Activated T-cell treated with anti-CD3 and anti-CD28 coated beads, Interleukin-2, amount 50 U/mL, for 72 hours (primary cell): ENCODE results near the gene OSER1. TPM values are rescaled to one million over a fixed set of nuclear protein-coding genes. Genes with fewer than 3 reads are reported as not detected.
"Not testable (repeated sequence)": the region's sequence is repeated elsewhere in the genome, so short reads cannot be mapped to it uniquely, and the experiment has no call there.

Source experiments
- ATAC-seq, 2 donors: fragments of 150-1000 bp; cut with Tn5 transposase; replicated peaks in 1 of 2; 2 replicates each; pipeline ENCODE4 v1.10.0; 2021; ENCODE audit warnings: moderate library complexity in 2 of 2, mild to moderate bottlenecking in 1 of 2
- DNase-seq, 2 donors: peaks; one replicate each; pipeline ENCODE4 v3.0.0; 2021 to 2022; ENCODE audit warnings: mixed read lengths in 1 of 2
- H3K27ac Mint-ChIP-seq: one replicate; pipeline ENCODE4 v1.8.0; 2022; ENCODE audit warnings: mild to moderate bottlenecking, moderate library complexity, mixed read lengths
- H3K27me3 Mint-ChIP-seq: one replicate; pipeline ENCODE4 v1.8.0; 2022; ENCODE audit warnings: low read depth, mixed read lengths
- H3K36me3 Mint-ChIP-seq, 2 donors: one replicate each; pipeline ENCODE4 v1.8.0; 2022; ENCODE audit warnings: mixed read lengths in 2 of 2, mild to moderate bottlenecking in 1 of 2; ENCODE audit not compliant: insufficient read depth in 2 of 2
- H3K4me1 Mint-ChIP-seq: one replicate; pipeline ENCODE4 v1.8.0; 2022; ENCODE audit warnings: low read depth, mixed read lengths
- H3K4me3 Mint-ChIP-seq, 2 donors: one replicate each; pipeline ENCODE4 v1.8.0; 2022; ENCODE audit warnings: mild to moderate bottlenecking in 2 of 2, mixed read lengths in 2 of 2, moderate library complexity in 2 of 2
- H3K9me3 Mint-ChIP-seq, 2 donors: one replicate each; pipeline ENCODE4 v1.8.0; 2022; ENCODE audit warnings: mixed read lengths in 2 of 2
- total RNA-seq, 2 donors: library from RNA; stranded (reverse); gene quantifications; one replicate each; pipeline ENCODE4 v1.2.3, GENCODE V29; 2022

Gene OSER1
- total RNA-seq, 2 donors from 2014 or later = 47.1 to 47.5 TPM

DNA sequence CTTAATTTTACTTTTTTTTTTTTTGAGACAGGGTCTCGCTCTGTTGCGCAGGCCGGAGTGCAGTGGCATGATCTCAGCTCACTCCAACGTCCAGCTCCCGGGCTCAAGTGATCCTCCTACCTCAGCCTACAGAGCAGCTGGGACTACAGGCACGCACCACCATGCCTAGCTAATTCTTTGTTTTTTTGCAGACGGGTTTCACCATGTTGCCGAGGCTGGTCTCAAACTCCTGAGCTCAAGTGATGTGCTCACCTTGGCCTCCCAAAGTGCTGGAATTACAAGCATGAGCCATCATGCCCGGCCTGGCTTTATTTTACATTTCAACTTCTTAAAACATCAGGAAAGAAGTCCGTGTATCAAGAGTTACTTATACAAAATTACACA lies 5.7 kb downstream of the OSER1 start:
- no peaks in the 10 kb centered on the region for H3K9me3 Mint-ChIP-seq
- peaks cover 5 to 20% of the 10 kb centered on the region in 2 donors for H3K36me3 Mint-ChIP-seq
- no peaks in the 10 kb centered on the region for H3K27me3 Mint-ChIP-seq
- DNase-seq = no peak
- no peak for ATAC-seq
- no peak overlapping the region for H3K4me3 Mint-ChIP-seq
- H3K4me1 Mint-ChIP-seq = peaks cover 52% of the 10 kb centered on the region
- no peak overlapping the region for H3K27ac Mint-ChIP-seq

DNA sequence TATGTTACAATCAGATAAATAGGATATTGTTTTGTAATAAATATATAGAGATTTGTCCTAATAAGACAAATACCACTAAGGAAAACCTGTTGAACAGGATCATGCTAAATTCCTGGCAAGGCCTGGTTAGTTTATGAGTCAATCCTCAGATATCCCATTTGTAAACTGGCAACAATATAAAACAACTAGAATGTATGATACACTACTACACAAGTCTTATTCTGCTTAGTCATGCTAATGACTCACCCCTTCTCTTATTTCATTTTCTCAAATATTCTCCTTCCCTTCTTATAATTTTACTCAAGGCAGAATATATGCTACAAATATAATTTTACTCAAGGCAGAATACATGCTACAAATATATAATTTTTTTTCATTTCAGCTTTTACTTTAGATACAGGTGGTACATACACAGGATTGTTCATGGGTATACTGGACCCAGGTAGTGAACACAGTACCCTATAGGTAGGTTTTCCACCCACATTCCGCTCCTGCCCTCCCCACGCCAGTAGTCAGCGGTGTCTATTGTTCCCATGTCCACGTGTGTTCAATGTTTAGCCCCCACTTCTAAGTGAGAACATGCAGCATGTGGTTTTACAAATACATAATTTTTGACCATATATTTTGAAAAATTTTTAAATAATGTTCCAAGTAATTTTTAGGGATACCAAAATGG lies 6.3 kb downstream of the OSER1 start:
- ATAC-seq = peak; percentile 44 to 66
- no peaks in the 10 kb centered on the region for H3K9me3 Mint-ChIP-seq
- no peaks in the 10 kb centered on the region for H3K27me3 Mint-ChIP-seq
- peak overlapping the region; percentile 70 for H3K27ac Mint-ChIP-seq
- peaks cover 52% of the 10 kb centered on the region for H3K4me1 Mint-ChIP-seq
- DNase-seq = no peak
- peaks cover 4 to 21% of the 10 kb centered on the region in 2 donors for H3K36me3 Mint-ChIP-seq
- no peak overlapping the region for H3K4me3 Mint-ChIP-seq

DNA sequence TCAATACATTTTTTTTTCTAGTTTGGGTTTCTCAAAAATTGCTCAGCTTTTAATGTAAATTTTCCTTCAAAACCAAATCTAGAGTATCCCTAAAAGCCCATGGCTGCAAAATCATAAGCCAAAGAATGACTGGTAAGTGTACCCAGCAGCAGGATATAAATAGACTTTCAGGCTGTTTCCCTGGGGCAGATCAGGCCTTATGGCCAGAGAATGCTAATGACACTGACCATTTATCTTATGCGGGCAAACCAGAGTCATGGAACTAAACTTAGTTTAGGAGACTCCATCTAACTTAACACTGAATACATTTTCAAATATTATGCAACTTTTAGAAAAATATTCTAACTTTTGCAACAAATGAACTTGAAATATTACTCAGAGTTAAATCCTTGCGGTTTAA lies 7.4 kb downstream of the OSER1 start:
- Mint-ChIP-seq H3K27me3 (no peaks in the 10 kb centered on the region), H3K4me1 (peaks cover 48% of the 10 kb centered on the region), H3K36me3 (peaks cover 5 to 24% of the 10 kb centered on the region in 2 donors), H3K9me3 (no peaks in the 10 kb centered on the region), H3K27ac (no peak overlapping the region), H3K4me3 (no peak overlapping the region)
- no peak for ATAC-seq
- DNase-seq = no peak

DNA sequence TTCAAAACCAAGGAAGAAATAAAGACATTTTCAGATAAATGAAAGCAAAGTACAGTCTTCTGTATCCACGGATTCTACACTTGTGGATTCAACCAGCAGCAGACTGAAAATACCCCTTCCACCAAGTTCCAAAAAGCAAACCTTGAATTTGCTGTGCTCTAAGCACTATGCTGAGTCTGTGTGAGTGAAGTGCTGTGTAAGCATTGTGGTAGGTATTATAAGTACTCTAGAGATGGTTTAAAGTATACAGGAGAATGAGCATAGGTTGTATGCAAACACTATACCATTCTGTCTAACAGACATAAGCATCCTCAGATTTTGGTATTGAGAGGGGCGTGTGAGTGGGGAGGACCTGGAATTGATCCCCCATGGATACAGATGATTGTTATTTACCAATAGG lies 9.6 kb downstream of the OSER1 start:
- Mint-ChIP-seq H3K27ac (no peak overlapping the region), H3K4me1 (peaks cover 28% of the 10 kb centered on the region), H3K27me3 (no peaks in the 10 kb centered on the region), H3K9me3 (no peaks in the 10 kb centered on the region), H3K36me3 (peaks cover 12 to 26% of the 10 kb centered on the region in 2 donors), H3K4me3 (no peak overlapping the region)
- ATAC-seq (no peak), DNase-seq (no peak)

DNA sequence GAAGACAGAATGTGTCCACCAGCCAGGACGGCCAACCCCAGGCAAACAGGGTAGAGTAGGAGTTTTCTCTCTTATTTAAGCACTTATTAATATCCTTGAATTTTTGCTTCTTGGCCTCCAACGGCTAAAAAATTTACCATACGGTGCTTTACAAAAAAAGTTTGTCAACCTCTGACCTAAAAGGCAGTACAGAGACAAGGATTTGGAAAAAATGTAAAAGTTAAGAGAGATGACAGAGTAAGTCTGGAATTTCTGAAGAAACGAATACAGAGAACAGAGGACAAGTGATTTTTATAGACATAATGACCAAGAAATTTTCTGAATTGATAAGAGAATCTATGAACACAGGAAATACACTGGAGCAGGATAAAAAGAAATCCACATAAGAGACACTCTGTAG lies 10.2 kb downstream of the OSER1 start:
- no peaks in the 10 kb centered on the region for H3K9me3 Mint-ChIP-seq
- H3K27ac Mint-ChIP-seq = peak overlapping the region; percentile 79
- no peak overlapping the region for H3K4me3 Mint-ChIP-seq
- H3K27me3 Mint-ChIP-seq = no peaks in the 10 kb centered on the region
- ATAC-seq = no peak
- H3K4me1 Mint-ChIP-seq = peaks cover 28% of the 10 kb centered on the region
- no peak for DNase-seq
- H3K36me3 Mint-ChIP-seq = peaks cover 12 to 26% of the 10 kb centered on the region in 2 donors

DNA sequence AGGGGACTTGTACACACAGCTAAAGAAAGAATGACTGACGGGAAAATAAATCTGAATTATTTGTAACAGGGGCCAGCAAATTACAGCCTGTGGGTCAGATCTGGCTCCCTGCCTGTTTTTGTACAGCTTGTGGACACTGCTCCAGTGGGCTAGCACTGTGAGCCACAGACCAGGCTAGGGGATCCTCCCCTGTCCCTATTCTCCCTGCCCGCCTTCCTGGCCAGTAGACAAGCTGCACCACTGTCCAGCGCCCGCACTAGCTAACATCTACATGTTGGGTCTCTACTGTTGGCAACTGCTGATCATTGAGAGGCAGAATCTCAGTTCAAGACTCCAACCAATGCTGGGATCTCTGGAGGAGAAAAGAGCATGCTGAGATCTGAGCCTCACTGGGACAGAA lies 10.7 kb downstream of the OSER1 start:
- Mint-ChIP-seq H3K27ac (peak overlapping the region; percentile 74), H3K36me3 (peaks cover 12 to 26% of the 10 kb centered on the region in 2 donors), H3K4me1 (peaks cover 26% of the 10 kb centered on the region)

DNA sequence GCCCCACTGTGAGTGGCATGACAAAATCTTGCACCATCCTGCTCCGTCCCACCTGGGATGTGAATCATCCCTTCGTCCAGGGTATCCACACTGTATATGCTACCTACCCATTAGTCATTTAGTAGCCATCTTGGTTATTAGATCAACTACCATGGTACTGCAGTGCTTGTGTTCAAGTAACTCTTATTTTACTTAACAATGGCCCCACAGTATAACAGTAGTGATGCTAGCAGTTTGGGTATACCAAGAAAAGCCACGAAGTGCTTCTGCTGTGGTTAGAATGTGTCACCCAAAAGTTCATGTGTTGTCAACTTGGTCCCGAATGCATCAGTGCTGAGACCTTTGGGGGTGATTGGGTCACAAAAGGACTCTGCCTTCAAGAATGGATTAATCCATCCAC lies 11.7 kb downstream of the OSER1 start:
- H3K4me1 Mint-ChIP-seq = peaks cover 17% of the 10 kb centered on the region
- ATAC-seq (peak; percentile 98 to 99), DNase-seq (peak; percentile 58 to 68)
- no peaks in the 10 kb centered on the region for H3K27me3 Mint-ChIP-seq
- peaks cover 12 to 26% of the 10 kb centered on the region in 2 donors for H3K36me3 Mint-ChIP-seq
- H3K27ac Mint-ChIP-seq = peak overlapping the region; percentile 74
- H3K9me3 Mint-ChIP-seq = no peaks in the 10 kb centered on the region
- peak overlapping the region; percentile 34 to 69 for H3K4me3 Mint-ChIP-seq

More for the DNA sequence above, 10.7 kb downstream of the OSER1 start:
- no peak overlapping the region for H3K4me3 Mint-ChIP-seq
- H3K27me3 Mint-ChIP-seq = no peaks in the 10 kb centered on the region
- ATAC-seq = no peak
- DNase-seq = no peak
- H3K9me3 Mint-ChIP-seq = no peaks in the 10 kb centered on the region

DNA sequence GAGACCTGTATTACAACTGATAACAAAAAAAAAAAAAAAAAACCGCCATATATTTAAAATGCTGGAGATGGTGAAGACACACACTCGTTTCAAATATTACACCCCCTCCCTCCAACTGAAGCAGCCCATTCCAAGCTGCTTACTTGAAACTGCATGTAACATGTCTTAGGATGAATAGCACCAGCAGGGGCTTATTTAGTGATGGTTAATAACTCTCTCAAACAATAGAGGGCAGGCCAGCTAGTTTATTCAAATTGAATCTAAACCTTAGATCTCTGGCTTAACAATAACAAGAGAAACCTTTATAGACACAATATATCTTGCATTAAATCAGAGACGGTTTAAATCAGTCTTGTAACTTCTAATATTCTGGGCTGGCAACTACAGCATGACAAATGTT lies 14.3 kb downstream of the OSER1 start:
- H3K4me3 Mint-ChIP-seq = no peak overlapping the region
- no peaks in the 10 kb centered on the region for H3K9me3 Mint-ChIP-seq
- no peak overlapping the region for H3K27ac Mint-ChIP-seq
- H3K36me3 Mint-ChIP-seq = peaks cover 10 to 18% of the 10 kb centered on the region in 2 donors
- no peaks in the 10 kb centered on the region for H3K27me3 Mint-ChIP-seq
- DNase-seq = no peak
- ATAC-seq = no peak
- peaks cover 17% of the 10 kb centered on the region for H3K4me1 Mint-ChIP-seq

DNA sequence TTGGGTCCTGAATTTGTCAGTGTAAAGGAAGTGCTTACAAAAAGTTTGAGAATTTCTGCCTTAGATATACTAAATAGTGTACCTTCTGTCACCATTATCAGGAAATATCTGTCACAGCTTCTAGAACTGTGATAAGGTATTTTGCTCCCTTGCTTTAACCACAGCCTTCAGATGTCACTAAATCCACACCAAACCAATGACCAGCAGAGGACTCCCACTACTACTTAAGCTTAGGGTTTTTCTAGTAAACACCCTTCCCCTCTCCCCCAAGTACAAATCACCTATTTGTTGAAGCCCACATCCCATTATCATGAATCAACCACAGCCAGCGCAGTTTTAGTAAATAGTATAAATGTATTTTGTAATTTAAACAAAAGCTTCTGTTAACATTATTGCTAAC lies 15.0 kb downstream of the OSER1 start:
- H3K36me3 Mint-ChIP-seq = peaks cover 9 to 18% of the 10 kb centered on the region in 2 donors
- H3K4me1 Mint-ChIP-seq = peaks cover 17% of the 10 kb centered on the region
- peaks cover 4% of the 10 kb centered on the region for H3K27me3 Mint-ChIP-seq
- DNase-seq = no peak
- H3K9me3 Mint-ChIP-seq = no peaks in the 10 kb centered on the region
- no peak for ATAC-seq
- H3K4me3 Mint-ChIP-seq = no peak overlapping the region
- no peak overlapping the region for H3K27ac Mint-ChIP-seq

DNA sequence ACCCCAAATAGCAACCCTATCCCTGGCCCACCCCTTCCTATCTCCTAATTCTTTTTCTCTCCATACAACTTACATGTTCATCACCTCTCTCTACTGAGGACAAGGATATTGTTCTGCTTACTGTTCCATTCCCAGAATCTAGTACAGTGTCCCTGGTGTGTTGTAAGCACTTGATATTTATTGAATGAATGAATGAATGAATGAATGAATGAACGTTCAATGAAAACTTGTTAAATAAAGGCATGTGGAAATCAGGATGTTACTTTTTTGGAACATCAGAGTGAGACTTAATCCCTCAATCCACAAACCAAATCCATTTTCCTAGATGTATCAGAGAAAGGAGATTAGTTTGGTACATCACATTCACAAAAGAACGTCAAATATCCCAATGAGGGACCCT lies 16.8 kb downstream of the OSER1 start:
- ATAC-seq (no peak), DNase-seq (no peak)
- peaks cover 8% of the 10 kb centered on the region in 2 donors for H3K36me3 Mint-ChIP-seq
- H3K27ac Mint-ChIP-seq = no peak overlapping the region
- peaks cover 9% of the 10 kb centered on the region for H3K27me3 Mint-ChIP-seq
- H3K9me3 Mint-ChIP-seq = no peaks in the 10 kb centered on the region
- H3K4me1 Mint-ChIP-seq = peaks cover 3% of the 10 kb centered on the region
- H3K4me3 Mint-ChIP-seq = no peak overlapping the region

DNA sequence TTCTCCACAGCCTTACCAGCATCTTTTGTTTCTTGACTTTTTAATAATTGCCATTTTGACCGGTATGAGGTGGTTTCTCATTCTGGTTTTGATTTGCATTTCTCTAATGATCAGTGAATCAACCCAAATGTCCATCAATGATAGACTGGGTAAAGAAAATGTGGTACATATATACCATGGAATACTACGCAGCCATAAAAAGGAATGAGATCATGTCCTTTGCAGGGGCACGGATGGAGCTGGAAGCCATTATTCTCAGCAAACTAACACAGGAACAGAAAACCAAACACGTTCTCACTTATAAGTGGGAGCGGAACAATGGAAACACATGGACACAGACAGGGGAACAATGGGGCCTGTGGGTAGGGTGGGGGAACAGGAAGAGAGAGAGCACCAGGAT lies 18.9 kb downstream of the OSER1 start:
- peaks cover 31% of the 10 kb centered on the region for H3K27me3 Mint-ChIP-seq
- H3K36me3 Mint-ChIP-seq, ATAC-seq, DNase-seq, H3K27ac Mint-ChIP-seq, H3K4me3 Mint-ChIP-seq, H3K9me3 Mint-ChIP-seq: not testable (repeated sequence)
- peaks cover 10% of the 10 kb centered on the region for H3K4me1 Mint-ChIP-seq

DNA sequence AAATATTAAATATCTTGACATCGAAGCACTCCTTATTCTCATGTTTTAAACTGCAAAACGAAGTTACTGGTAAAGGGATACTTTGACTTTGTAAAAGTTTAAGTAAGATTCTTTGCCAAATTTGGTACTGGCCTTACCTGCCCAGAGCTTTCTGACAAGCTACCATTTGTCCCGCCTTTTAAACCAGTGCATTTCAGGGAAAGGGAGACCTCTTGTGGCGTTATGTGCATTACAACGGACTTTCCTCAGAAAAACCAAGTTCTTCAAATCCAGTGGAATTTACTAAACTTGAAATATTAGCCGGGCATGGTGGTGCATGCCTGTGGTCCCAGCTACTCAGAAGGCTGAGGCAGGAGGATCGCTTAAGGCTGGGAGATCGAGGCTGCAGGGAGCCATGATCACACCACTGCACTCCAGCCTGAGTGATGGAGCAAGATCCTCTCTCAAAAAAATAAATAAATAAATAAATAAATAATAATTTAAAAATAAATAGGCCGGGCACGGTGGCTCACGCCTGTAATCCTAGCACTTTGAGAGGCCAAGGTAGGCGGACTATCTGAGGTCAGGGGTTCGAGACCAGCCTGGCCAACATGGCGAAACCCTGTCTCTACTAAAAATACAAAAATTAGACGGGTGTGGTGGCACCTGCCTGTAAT lies 20.2 kb downstream of the OSER1 start:
- H3K4me1 Mint-ChIP-seq = peaks cover 10% of the 10 kb centered on the region
- not testable (repeated sequence) for H3K27ac Mint-ChIP-seq
- peaks cover 43% of the 10 kb centered on the region for H3K27me3 Mint-ChIP-seq

DNA sequence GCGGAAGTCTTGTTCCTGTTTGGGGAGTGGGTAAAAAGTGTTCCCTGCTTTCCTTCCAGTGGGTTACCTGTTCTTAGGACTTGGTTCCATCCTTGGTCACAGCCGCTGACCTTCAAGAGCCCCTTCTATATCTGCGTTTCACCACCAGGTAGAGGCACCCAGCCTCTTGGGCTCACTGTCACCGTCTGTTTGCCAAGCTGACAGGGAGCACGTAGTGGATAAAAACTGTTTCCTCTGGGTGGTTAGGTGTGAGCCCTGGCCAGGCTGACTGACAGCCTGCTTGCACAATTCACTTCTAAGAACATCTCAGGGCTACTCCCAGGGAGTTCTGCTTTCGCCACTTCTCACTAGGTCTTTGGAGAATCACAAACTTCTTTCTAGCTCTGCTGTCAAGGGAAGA lies 21.8 kb downstream of the OSER1 start:
- Mint-ChIP-seq H3K4me3 (no peak overlapping the region), H3K27me3 (peaks cover 55% of the 10 kb centered on the region), H3K4me1 (peaks cover 10% of the 10 kb centered on the region), H3K36me3 (no peaks in the 10 kb centered on the region), H3K27ac (no peak overlapping the region), H3K9me3 (no peaks in the 10 kb centered on the region)
- DNase-seq = no peak
- no peak for ATAC-seq

More for the DNA sequence above, 20.2 kb downstream of the OSER1 start:
- peak; percentile 57 to 65 for ATAC-seq
- DNase-seq = peak; percentile 43 to 49
- not testable (repeated sequence) for H3K36me3 Mint-ChIP-seq, H3K9me3 Mint-ChIP-seq, H3K4me3 Mint-ChIP-seq
